ENCODE data around the gene EYA2.

Gene EYA2

DNA sequence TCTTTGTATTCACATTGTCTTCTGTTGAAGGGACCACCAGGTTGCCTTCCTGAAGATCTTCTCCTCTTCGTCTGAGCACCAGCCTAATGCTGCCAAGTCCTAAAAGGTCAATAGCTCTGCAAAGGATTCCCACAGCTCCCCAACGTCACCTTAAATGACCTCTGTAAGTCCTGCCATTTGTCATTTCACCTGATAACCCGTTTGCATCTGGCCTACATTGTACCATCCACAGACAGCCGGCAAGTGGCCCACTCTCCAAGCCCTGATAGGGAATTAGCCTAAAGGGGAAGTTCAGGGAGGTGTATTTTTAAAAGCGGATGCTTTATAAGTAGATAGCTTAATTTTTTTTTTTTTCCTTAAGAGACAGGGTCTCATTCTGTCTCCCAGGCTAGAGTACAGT is 334.0 kb downstream of the EYA2 start:
- Histone ChIP-seq H3K36me3 (ENCODE audit: insufficient read depth) (peaks cover 3% of the 10 kb centered on the region; the same call in 1 of the 2 replicates), H3K27me3 (ENCODE audit: insufficient read depth, low read depth) (no peaks in the 10 kb centered on the region)

GRCh38 chr20:47230811-47231256 is 336.2 kb downstream of the EYA2 start:
- Histone ChIP-seq H2AFZ (ENCODE audit: low read depth) (no peak overlapping the region), H3K9ac (no peak overlapping the region), H3K36me3 (ENCODE audit: insufficient read depth) (peaks cover 5% of the 10 kb centered on the region; the same call in 1 of the 2 replicates), H4K20me1 (ENCODE audit: insufficient read depth) (no peaks in the 10 kb centered on the region), H3K4me2 (no peak overlapping the region), H3K27ac (no peak overlapping the region), H3K4me3 (IDR thresholded peaks at IDR 0.05; ENCODE audit: insufficient read depth, low read depth, low read length) (no peak overlapping the region), H3K4me1 (ENCODE audit: low read depth, poor library complexity, severe bottlenecking) (no peaks in the 10 kb centered on the region), H3K79me2 (ENCODE audit: insufficient read depth, low read depth) (no peaks in the 10 kb centered on the region), H3K27me3 (ENCODE audit: insufficient read depth, low read depth) (no peaks in the 10 kb centered on the region)
- TF ChIP-seq CTCF (conservative IDR thresholded peaks at IDR 0.05; ENCODE audit: low read depth, low read length) = no peak

More for the DNA sequence above, 334.0 kb downstream of the EYA2 start:
- H2AFZ ChIP-seq (ENCODE audit: low read depth) = no peak overlapping the region
- no peak overlapping the region for H3K4me3 ChIP-seq (IDR thresholded peaks at IDR 0.05; ENCODE audit: insufficient read depth, low read depth, low read length)
- no peak for TF ChIP-seq CTCF (conservative IDR thresholded peaks at IDR 0.05; ENCODE audit: low read depth, low read length)
- H3K4me2 ChIP-seq = no peak overlapping the region
- no peaks in the 10 kb centered on the region for H3K4me1 ChIP-seq (ENCODE audit: low read depth, poor library complexity, severe bottlenecking)
- no peaks in the 10 kb centered on the region for H3K79me2 ChIP-seq (ENCODE audit: insufficient read depth, low read depth)
- H3K27ac ChIP-seq = no peak overlapping the region
- H4K20me1 ChIP-seq (ENCODE audit: insufficient read depth) = no peaks in the 10 kb centered on the region
- no peak overlapping the region for H3K9ac ChIP-seq

DNA sequence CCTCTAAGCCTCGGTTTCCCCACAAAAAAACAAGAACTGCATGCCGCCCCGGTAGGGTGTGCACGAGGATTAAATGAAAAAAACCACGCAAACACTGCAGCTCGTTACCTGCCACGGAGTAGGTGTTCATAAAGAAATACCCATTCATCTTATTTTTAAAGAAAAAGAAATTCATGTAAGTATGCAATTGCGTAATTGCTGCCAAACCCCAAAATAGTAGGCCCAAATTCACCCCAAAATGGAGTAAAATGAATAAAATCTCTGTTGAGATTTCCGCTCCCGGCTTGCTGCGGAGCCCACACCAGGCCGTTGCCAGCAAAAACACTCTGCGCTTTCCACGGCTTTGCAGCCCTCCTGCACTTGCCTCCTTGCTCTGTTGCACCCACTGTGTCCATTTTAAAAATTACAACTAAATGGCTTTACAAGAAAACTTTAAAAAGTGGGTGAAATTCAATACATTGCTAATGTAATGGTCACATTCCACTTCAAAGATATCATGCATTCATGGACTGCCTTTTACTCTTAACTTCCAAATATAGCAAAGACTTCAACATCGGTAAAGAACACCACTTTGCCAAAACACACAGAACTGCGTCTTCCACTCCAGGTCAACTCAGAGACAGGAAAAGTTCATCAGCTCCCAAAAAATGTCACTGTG is 336.9 kb downstream of the EYA2 start:
- no peak for TF ChIP-seq CTCF (conservative IDR thresholded peaks at IDR 0.05; ENCODE audit: low read depth, low read length)
- H3K79me2 ChIP-seq (ENCODE audit: insufficient read depth, low read depth) = no peaks in the 10 kb centered on the region
- H3K27me3 ChIP-seq (ENCODE audit: insufficient read depth, low read depth) = no peaks in the 10 kb centered on the region
- H3K4me3 ChIP-seq (IDR thresholded peaks at IDR 0.05; ENCODE audit: insufficient read depth, low read depth, low read length) = no peak overlapping the region
- no peak overlapping the region for H3K27ac ChIP-seq
- peaks cover 10% of the 10 kb centered on the region; the same call in 1 of the 2 replicates for H3K36me3 ChIP-seq (ENCODE audit: insufficient read depth)
- H4K20me1 ChIP-seq (ENCODE audit: insufficient read depth) = no peaks in the 10 kb centered on the region
- H2AFZ ChIP-seq (ENCODE audit: low read depth) = no peak overlapping the region
- no peak overlapping the region for H3K4me2 ChIP-seq
- no peak overlapping the region for H3K9ac ChIP-seq
- H3K4me1 ChIP-seq (ENCODE audit: low read depth, poor library complexity, severe bottlenecking) = no peaks in the 10 kb centered on the region

GRCh38 chr20:47232518-47232917 is 337.9 kb downstream of the EYA2 start:
- H3K4me1 ChIP-seq (ENCODE audit: low read depth, poor library complexity, severe bottlenecking) = no peaks in the 10 kb centered on the region
- H3K4me3 ChIP-seq (IDR thresholded peaks at IDR 0.05; ENCODE audit: insufficient read depth, low read depth, low read length) = no peak overlapping the region
- H3K27me3 ChIP-seq (ENCODE audit: insufficient read depth, low read depth) = no peaks in the 10 kb centered on the region
- H4K20me1 ChIP-seq (ENCODE audit: insufficient read depth) = no peaks in the 10 kb centered on the region
- TF ChIP-seq CTCF (conservative IDR thresholded peaks at IDR 0.05; ENCODE audit: low read depth, low read length) = no peak
- H3K4me2 ChIP-seq = no peak overlapping the region
- H3K9ac ChIP-seq = no peak overlapping the region
- H2AFZ ChIP-seq (ENCODE audit: low read depth) = no peak overlapping the region
- H3K36me3 ChIP-seq (ENCODE audit: insufficient read depth) = peaks cover 10% of the 10 kb centered on the region; the same call in 1 of the 2 replicates
- no peaks in the 10 kb centered on the region for H3K79me2 ChIP-seq (ENCODE audit: insufficient read depth, low read depth)
- H3K27ac ChIP-seq = no peak overlapping the region

Data from KMS-11 (cell line).